ENCODE measurements around the gene CACNA2D3.

DNA sequence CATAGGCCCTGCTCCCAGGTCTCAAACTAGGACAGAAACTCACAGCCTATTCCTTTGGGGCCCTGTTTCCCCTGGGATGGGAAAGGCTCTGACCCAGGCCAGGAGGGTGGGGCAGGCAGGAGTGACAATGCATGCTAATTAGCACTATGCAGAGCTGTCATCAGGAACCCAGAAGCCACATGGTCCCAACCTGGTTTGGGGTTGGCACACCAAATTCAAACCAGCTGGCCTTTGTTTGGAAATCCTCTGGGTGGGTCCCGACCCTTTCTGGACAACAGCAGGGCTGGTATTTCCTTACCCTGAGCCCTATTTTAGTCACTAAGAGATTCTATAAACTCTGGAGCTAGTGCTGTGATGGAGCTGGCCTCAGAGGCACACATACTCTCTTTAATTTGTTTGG, 639.3 kb downstream of the CACNA2D3 start:
- TF ChIP-seq GATA2 (IDR thresholded peaks at IDR 0.05; ENCODE audit: low read depth, low read length) (no peak), GATA3 (IDR thresholded peaks at IDR 0.05; ENCODE audit: low read depth, low read length) (no peak)
